ENCODE data around the gene ATAD3C. TPM values are rescaled to one million over a fixed set of nuclear protein-coding genes. Genes with fewer than 3 reads are reported as not detected.
"Not testable (repeated sequence)": the region's sequence is repeated elsewhere in the genome, so short reads cannot be mapped to it uniquely, and the experiment has no call there.

Gene ATAD3C
- polyA plus RNA-seq, 2 donors, result 1.8 to 2.1 TPM

GRCh38 chr1:1424707-1425106 is 24.8 kb upstream of the ATAD3C start:
- Histone ChIP-seq H3K9me3 (ENCODE audit: control insufficient read depth in 2 of 2, insufficient read depth in 1 of 2, low read depth in 1 of 2, low read length in 1 of 2) (no peaks in the 10 kb centered on the region), H3K4me1 (ENCODE audit: control insufficient read depth in 2 of 2, insufficient read depth in 2 of 2, low read length in 1 of 2) (peaks cover 16 to 20% of the 10 kb centered on the region in 2 donors), H3K27me3 (ENCODE audit: control insufficient read depth in 1 of 2, insufficient read depth in 2 of 2, low read length in 2 of 2) (no peaks in the 10 kb centered on the region), H3K36me3 (ENCODE audit: control insufficient read depth in 2 of 2, insufficient read depth in 2 of 2, low read length in 1 of 2) (no peaks in the 10 kb centered on the region), H3K4me3 (ENCODE audit: low read depth in 1 of 2, low read length in 2 of 2) (no peak overlapping the region), H3K27ac (ENCODE audit: low read depth in 2 of 2, low read length in 1 of 2) (no peak overlapping the region)
- WGBS, 2 donors, result 85 to 88% methylated on average over 15 of the region's 15 CpGs

- H3K36me3 ChIP-seq (ENCODE audit: control insufficient read depth in 2 of 2, insufficient read depth in 2 of 2, low read length in 1 of 2), result no peaks in the 10 kb centered on the region
- H3K27me3 ChIP-seq (ENCODE audit: control insufficient read depth in 1 of 2, insufficient read depth in 2 of 2, low read length in 2 of 2), result no peaks in the 10 kb centered on the region
- H3K9me3 ChIP-seq (ENCODE audit: control insufficient read depth in 2 of 2, insufficient read depth in 1 of 2, low read depth in 1 of 2, low read length in 1 of 2), result no peaks in the 10 kb centered on the region
- WGBS, 2 donors, result 80 to 85% methylated on average over 12 of the region's 12 CpGs
- H3K4me3 ChIP-seq (ENCODE audit: low read depth in 1 of 2, low read length in 2 of 2), result no peak overlapping the region
- H3K4me1 ChIP-seq (ENCODE audit: control insufficient read depth in 2 of 2, insufficient read depth in 2 of 2, low read length in 1 of 2), result peaks cover 17 to 19% of the 10 kb centered on the region in 2 donors
- no peak overlapping the region for H3K27ac ChIP-seq (ENCODE audit: low read depth in 2 of 2, low read length in 1 of 2)
Observed at GRCh38 chr1:1425426-1425752, 24.1 kb upstream of the ATAD3C start.

- 39 to 40% methylated on average over 14 to 33 of the region's 33 CpGs for WGBS, 2 donors
- Histone ChIP-seq H3K9me3 (ENCODE audit: control insufficient read depth in 2 of 2, insufficient read depth in 1 of 2, low read depth in 1 of 2, low read length in 1 of 2) (no peaks in the 10 kb centered on the region), H3K27me3 (ENCODE audit: control insufficient read depth in 1 of 2, insufficient read depth in 2 of 2, low read length in 2 of 2) (no peaks in the 10 kb centered on the region), H3K4me3 (ENCODE audit: low read depth in 1 of 2, low read length in 2 of 2) (no peak overlapping the region), H3K36me3 (ENCODE audit: control insufficient read depth in 2 of 2, insufficient read depth in 2 of 2, low read length in 1 of 2) (no peaks in the 10 kb centered on the region), H3K4me1 (ENCODE audit: control insufficient read depth in 2 of 2, insufficient read depth in 2 of 2, low read length in 1 of 2) (peaks cover 15 to 16% of the 10 kb centered on the region in 2 donors), H3K27ac (ENCODE audit: low read depth in 2 of 2, low read length in 1 of 2) (no peak overlapping the region)
Observed at GRCh38 chr1:1425753-1426495, 23.6 kb upstream of the ATAD3C start.

- H3K9me3 ChIP-seq (ENCODE audit: control insufficient read depth in 2 of 2, insufficient read depth in 1 of 2, low read depth in 1 of 2, low read length in 1 of 2), result no peaks in the 10 kb centered on the region
- H3K4me3 ChIP-seq (ENCODE audit: low read depth in 1 of 2, low read length in 2 of 2), result no peak overlapping the region
- 22 to 25% methylated on average over 9 to 19 of the region's 19 CpGs for WGBS, 2 donors
- peaks cover 9 to 15% of the 10 kb centered on the region in 2 donors for H3K4me1 ChIP-seq (ENCODE audit: control insufficient read depth in 2 of 2, insufficient read depth in 2 of 2, low read length in 1 of 2)
- no peaks in the 10 kb centered on the region for H3K36me3 ChIP-seq (ENCODE audit: control insufficient read depth in 2 of 2, insufficient read depth in 2 of 2, low read length in 1 of 2)
- H3K27ac ChIP-seq (ENCODE audit: low read depth in 2 of 2, low read length in 1 of 2), result peak overlapping the region in 1 of 2 donors; percentile 18
- no peaks in the 10 kb centered on the region for H3K27me3 ChIP-seq (ENCODE audit: control insufficient read depth in 1 of 2, insufficient read depth in 2 of 2, low read length in 2 of 2)
Observed at GRCh38 chr1:1426496-1427105, 22.9 kb upstream of the ATAD3C start.

GRCh38 chr1:1427106-1427819 is 22.2 kb upstream of the ATAD3C start:
- H3K4me3 ChIP-seq (ENCODE audit: low read depth in 1 of 2, low read length in 2 of 2), result peak overlapping the region in 1 of 2 donors; percentile 41
- H3K27me3 ChIP-seq (ENCODE audit: control insufficient read depth in 1 of 2, insufficient read depth in 2 of 2, low read length in 2 of 2), result no peaks in the 10 kb centered on the region
- H3K4me1 ChIP-seq (ENCODE audit: control insufficient read depth in 2 of 2, insufficient read depth in 2 of 2, low read length in 1 of 2), result peaks cover 12 to 18% of the 10 kb centered on the region in 2 donors
- WGBS, 2 donors, result 8 to 9% methylated on average over 49 to 66 of the region's 66 CpGs
- H3K27ac ChIP-seq (ENCODE audit: low read depth in 2 of 2, low read length in 1 of 2), result no peak overlapping the region
- H3K9me3 ChIP-seq (ENCODE audit: control insufficient read depth in 2 of 2, insufficient read depth in 1 of 2, low read depth in 1 of 2, low read length in 1 of 2), result no peaks in the 10 kb centered on the region
- H3K36me3 ChIP-seq (ENCODE audit: control insufficient read depth in 2 of 2, insufficient read depth in 2 of 2, low read length in 1 of 2), result no peaks in the 10 kb centered on the region

- WGBS, 2 donors, result 0 to 2% methylated on average over 9 to 20 of the region's 22 CpGs
Observed at GRCh38 chr1:1427820-1428148, 21.7 kb upstream of the ATAD3C start.

DNA sequence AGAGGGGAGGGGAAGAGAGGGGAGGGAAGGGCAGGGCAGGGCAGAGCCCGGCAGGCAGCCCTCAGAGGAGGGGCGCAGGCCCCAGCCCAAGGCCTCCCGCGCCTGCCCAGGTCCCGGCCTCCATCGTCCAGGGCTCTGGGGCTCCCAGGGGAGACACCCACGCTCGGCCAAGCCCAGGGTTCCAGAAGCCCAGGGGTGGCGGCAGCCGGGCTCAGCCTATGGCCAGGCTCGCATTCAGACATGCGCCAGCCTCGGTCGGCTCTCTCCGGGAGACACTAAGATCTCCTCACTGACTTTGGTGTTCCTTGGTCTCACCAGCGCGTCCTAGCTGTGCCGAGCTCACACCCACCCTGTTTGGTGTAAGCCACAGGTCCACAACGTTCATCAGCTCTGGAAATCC is 21.3 kb upstream of the ATAD3C start:
- Histone ChIP-seq H3K27me3 (ENCODE audit: control insufficient read depth in 1 of 2, insufficient read depth in 2 of 2, low read length in 2 of 2) (no peaks in the 10 kb centered on the region), H3K36me3 (ENCODE audit: control insufficient read depth in 2 of 2, insufficient read depth in 2 of 2, low read length in 1 of 2) (no peaks in the 10 kb centered on the region), H3K4me1 (ENCODE audit: control insufficient read depth in 2 of 2, insufficient read depth in 2 of 2, low read length in 1 of 2) (peaks cover 20 to 22% of the 10 kb centered on the region in 2 donors), H3K9me3 (ENCODE audit: control insufficient read depth in 2 of 2, insufficient read depth in 1 of 2, low read depth in 1 of 2, low read length in 1 of 2) (no peaks in the 10 kb centered on the region), H3K27ac (ENCODE audit: low read depth in 2 of 2, low read length in 1 of 2) (no peak overlapping the region), H3K4me3 (ENCODE audit: low read depth in 1 of 2, low read length in 2 of 2) (no peak overlapping the region)
- 67 to 69% methylated on average over 13 to 19 of the region's 19 CpGs for WGBS, 2 donors

More at GRCh38 chr1:1427820-1428148, 21.7 kb upstream of the ATAD3C start:
- peaks cover 17 to 21% of the 10 kb centered on the region in 2 donors for H3K4me1 ChIP-seq (ENCODE audit: control insufficient read depth in 2 of 2, insufficient read depth in 2 of 2, low read length in 1 of 2)
- no peaks in the 10 kb centered on the region for H3K27me3 ChIP-seq (ENCODE audit: control insufficient read depth in 1 of 2, insufficient read depth in 2 of 2, low read length in 2 of 2)
- H3K27ac ChIP-seq (ENCODE audit: low read depth in 2 of 2, low read length in 1 of 2), result no peak overlapping the region
- peak overlapping the region in 1 of 2 donors; percentile 41 for H3K4me3 ChIP-seq (ENCODE audit: low read depth in 1 of 2, low read length in 2 of 2)
- H3K9me3 ChIP-seq (ENCODE audit: control insufficient read depth in 2 of 2, insufficient read depth in 1 of 2, low read depth in 1 of 2, low read length in 1 of 2), result no peaks in the 10 kb centered on the region
- no peaks in the 10 kb centered on the region for H3K36me3 ChIP-seq (ENCODE audit: control insufficient read depth in 2 of 2, insufficient read depth in 2 of 2, low read length in 1 of 2)

DNA sequence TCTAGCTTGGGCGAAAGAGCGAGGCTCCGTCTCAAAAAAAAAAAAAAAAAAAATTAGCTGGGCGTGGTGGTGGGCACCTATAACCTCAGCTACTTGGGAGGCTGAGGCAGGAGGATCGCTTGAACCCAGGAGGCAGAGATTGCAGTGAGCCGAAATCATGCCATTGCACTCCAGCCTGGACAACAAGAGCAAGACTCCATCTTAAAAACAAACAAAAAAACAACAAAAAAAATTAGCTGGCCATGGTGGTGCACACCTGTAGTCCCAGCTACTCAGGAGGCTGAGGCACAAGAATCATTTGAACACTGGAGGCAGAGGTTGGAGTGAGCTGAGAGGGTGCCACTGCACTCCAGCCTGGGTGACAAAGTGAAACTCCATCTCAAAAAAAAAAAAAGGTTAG is 20.5 kb upstream of the ATAD3C start:
- not testable (repeated sequence) for H3K27me3 ChIP-seq (ENCODE audit: control insufficient read depth in 1 of 2, insufficient read depth in 2 of 2, low read length in 2 of 2); H3K9me3 ChIP-seq (ENCODE audit: control insufficient read depth in 2 of 2, insufficient read depth in 1 of 2, low read depth in 1 of 2, low read length in 1 of 2); H3K36me3 ChIP-seq (ENCODE audit: control insufficient read depth in 2 of 2, insufficient read depth in 2 of 2, low read length in 1 of 2); H3K4me3 ChIP-seq (ENCODE audit: low read depth in 1 of 2, low read length in 2 of 2); H3K27ac ChIP-seq (ENCODE audit: low read depth in 2 of 2, low read length in 1 of 2)
- peaks cover 22 to 27% of the 10 kb centered on the region in 2 donors for H3K4me1 ChIP-seq (ENCODE audit: control insufficient read depth in 2 of 2, insufficient read depth in 2 of 2, low read length in 1 of 2)
- 88 to 93% methylated on average over 3 to 6 of the region's 6 CpGs for WGBS, 2 donors

GRCh38 chr1:1429671-1430073 is 19.8 kb upstream of the ATAD3C start:
- H3K9me3 ChIP-seq (ENCODE audit: control insufficient read depth in 2 of 2, insufficient read depth in 1 of 2, low read depth in 1 of 2, low read length in 1 of 2), result no peaks in the 10 kb centered on the region
- H3K27me3 ChIP-seq (ENCODE audit: control insufficient read depth in 1 of 2, insufficient read depth in 2 of 2, low read length in 2 of 2), result no peaks in the 10 kb centered on the region
- H3K4me1 ChIP-seq (ENCODE audit: control insufficient read depth in 2 of 2, insufficient read depth in 2 of 2, low read length in 1 of 2), result peaks cover 24 to 32% of the 10 kb centered on the region in 2 donors
- 58 to 72% methylated on average over 6 of the region's 6 CpGs for WGBS, 2 donors
- H3K4me3 ChIP-seq (ENCODE audit: low read depth in 1 of 2, low read length in 2 of 2), result no peak overlapping the region
- H3K27ac ChIP-seq (ENCODE audit: low read depth in 2 of 2, low read length in 1 of 2), result peak overlapping the region; percentile 63 to 97
- H3K36me3 ChIP-seq (ENCODE audit: control insufficient read depth in 2 of 2, insufficient read depth in 2 of 2, low read length in 1 of 2), result no peaks in the 10 kb centered on the region

Data from esophagus (tissue), 2 donors.